Activated naive CD4-positive, alpha-beta T cell (primary cell): ENCODE results near the gene CTDP1.
"Not testable (repeated sequence)": the region's sequence is repeated elsewhere in the genome, so short reads cannot be mapped to it uniquely, and the experiment has no call there.

Source experiments
- DNase-seq, 4 experiments: peaks; one replicate each; lab custom pipeline; 2025; lab: John Stamatoyannopoulos, UW

CTDP1 gene

DNA sequence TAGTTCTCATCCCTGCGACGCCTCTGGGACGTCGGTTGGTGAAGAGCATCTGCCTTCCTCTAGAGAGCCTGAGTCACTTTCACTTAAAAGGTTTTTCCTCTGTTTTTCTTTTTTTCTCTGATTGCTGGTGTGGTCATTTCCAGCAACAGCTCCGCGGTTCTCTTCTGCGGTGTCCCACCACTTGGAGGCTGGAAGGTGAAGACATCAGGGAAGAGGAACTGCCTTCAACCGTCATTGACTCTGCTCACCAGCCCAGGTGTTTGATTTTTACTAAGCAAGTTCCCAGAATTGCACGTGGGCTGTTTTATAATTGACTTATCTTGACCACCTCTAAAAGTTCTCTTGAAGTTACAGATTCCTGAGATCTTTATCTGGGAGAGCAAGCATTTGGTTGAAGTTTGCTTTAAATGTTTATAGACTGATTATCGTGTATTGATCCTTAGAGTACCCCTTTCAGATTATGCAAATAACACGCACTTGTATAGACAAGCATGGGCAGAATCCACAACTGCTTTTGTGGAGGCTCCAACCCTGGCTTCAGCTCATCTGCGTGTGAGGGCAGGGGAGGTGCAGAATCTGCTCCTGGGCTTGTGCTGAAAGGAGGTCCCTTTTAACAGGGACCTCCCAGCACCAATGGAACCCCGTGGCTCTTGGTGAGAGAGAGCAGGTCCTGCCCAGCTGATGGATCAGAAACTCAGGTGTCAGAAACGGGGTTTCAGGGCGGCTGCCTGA lies 3.5 kb downstream of the CTDP1 start:
- no peak for DNase-seq

DNA sequence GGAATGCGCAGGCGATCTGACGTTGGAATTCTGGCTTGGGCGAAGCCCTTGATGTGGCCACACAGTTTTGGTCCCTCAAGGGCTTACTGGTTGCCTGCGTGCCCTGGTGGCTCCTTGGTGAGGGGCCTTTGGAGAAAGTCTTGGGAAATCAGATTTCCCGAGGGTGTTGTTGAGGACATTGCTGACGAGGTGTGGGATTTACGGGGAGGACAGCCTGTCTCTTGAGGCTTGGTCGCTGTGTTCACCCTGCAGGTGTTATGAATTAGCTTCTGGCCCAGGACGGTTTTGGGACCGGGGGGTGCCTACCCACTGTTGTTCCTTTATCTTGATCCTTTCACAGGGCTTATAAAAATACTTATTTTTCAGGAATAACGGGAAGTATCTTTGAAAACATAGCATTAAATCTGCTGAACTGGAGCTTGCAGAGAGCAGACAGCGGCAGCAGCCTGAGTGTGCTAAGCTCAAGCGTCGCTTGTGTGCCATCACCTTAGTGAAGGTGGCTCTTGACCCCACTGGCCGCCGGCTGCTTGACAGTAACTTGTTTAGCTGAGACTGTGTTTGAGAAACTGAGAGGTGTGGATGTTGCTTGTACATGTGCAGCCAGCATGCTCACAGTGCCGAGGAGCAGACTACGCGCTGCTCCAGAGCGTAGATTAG lies 4.2 kb downstream of the CTDP1 start:
- DNase-seq = no peak

DNA sequence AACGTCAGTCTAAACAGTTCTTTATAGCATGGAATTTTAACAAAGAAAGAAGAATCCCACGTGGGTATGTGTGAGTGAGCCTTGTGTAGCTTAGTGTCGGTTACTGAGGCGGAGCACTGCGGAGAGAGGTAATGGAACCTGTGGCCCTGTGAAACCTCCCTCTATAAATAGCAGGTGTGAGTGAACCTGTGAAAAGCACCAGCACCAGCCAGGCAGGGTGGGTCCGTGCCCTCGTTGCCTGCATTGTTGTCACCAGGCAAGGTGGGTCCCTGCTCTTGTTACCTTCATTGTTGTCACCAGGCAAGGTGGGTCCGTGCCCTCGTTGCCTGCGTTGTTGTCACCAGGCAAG lies 4.7 kb downstream of the CTDP1 start:
- DNase-seq = no peak

DNA sequence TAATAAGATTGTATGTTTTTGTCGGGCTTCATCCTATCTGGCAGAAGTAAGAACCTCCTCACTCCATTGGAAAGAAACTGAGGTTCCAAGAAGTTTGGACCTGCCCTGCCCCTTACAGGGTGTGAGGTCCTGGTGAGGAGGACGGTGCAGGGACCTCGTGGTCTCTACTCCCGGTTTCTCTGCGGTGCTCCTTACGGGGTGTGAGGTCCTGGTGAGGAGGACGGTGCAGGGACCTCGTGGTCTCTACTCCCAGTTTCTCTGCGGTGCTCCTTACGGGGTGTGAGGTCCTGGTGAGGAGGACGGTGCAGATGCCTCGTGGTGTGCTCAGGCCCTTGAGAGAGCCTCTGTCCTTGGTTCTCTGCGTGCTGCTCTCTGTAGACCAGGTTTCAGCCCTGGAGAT lies 5.2 kb downstream of the CTDP1 start:
- DNase-seq = no peak

DNA sequence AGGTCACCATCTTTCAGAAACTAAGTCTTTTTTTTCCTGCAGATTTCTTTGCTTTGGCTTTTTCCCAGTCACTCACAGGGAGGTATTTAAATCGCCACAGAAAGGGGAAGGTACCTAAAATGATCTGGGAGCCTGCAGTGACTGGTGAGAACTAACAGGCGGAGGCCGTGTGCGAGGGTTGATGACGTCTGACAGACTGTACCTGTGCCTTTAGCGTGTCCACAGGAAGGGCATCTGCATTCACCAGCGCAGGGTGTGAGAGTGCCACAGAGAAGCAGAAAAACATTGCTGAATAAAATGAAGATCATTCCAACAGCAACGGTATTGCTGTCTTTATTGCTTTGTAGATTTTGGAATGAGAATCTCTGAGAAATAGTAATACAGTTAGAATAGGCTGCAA lies 5.7 kb downstream of the CTDP1 start:
- DNase-seq = no peak

DNA sequence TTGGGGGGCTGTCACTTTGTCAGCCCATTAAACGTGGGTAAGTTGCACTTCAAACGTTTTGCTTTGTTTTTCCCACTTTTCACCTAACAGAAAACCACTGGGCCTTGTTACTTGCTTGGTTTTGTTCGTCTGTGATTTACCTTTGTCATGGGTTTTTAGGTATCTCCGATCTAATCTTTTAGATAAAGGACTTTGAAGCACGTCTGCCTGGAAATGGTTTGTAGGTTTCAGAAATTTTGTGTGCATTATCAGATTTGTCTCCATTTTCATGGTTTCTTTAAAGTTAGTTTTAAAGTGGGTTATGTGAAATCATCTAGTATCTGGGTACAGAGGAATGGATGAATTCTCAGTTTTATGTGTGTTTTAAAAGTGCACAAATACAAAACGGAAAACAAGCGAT lies 6.4 kb downstream of the CTDP1 start:
- no peak for DNase-seq

- DNase-seq = no peak
Observed at GRCh38 chr18:79687806-79688205, 8.2 kb downstream of the CTDP1 start.

GRCh38 chr18:79690071-79690470 lies 10.5 kb downstream of the CTDP1 start:
- DNase-seq = no peak

- no peak for DNase-seq
Observed at GRCh38 chr18:79690586-79691482, 11.2 kb downstream of the CTDP1 start.

DNA sequence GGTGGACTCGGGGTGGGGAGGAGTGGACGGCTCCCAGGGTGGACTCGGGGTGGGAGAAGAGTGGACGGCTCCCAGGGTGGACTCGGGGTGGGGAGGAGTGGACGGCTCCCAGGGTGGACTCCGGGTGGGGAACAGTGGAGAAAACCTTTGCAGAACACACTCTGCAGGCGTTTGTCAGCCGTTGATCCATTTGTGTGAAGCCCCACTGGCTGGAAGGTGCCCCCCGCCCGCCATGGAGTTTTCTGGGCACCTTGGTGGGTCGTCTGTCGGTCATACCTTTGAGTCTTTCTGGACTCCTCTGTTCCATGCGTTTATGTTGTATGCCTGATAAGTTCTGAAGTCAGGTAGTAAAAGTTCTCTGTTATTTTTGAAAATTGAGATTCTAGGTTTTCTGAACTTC lies 12.5 kb downstream of the CTDP1 start:
- no peak for DNase-seq

DNA sequence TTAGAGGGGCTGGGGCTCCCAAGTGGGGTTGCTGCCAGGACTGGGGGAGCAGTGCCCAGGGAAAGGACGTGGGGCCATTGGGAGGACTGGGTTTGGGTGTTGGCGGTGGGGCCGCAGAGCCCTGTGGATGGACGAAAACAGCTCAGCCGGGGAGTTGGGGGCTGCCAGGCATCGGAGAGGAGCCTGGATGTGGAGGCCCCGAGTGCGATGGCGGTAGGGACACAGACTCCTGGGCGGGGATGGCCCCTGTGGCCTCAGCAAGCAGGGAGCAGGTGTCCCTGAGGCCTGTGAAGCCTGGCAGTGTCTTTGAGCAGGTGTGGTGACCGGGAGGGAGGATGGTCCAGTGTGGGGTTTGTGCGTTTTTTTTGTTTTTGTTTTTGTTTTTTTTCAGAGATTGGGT lies 13.3 kb downstream of the CTDP1 start:
- DNase-seq = no peak

DNA sequence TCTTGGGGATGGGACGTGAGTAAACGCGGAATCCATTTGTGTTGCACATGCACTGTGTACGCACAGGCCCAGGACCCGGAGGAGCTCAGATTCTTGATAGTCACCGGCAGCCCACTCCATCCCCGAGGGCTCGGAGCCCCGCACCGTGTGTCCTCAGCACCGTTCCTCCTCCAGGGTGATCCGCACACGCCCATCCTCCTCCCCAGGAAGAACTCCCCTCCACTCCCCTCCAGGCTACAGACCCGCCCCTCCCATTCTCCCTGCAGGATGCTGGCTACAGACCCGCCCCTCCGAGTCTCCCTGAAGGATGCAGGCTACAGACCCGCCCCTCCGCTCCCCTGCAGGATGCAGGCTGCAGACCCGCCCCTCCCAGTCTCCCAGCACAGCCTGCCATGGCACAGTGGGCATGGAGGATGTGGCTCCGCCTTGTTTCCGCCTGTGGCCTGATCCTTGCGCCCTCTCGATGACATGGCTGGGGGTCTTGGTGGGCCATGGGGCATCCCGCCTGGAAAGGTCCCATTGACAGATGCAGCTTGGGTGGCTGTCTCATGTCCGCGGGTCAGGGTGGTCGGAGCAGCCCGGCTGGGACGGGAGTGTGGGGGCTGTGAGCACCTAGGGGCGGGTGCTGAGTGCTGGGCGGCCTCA lies 14.1 kb downstream of the CTDP1 start:
- DNase-seq = no peak

- not testable (repeated sequence) for DNase-seq
Observed at GRCh38 chr18:79694206-79694894, 14.7 kb downstream of the CTDP1 start.

GRCh38 chr18:79694895-79695213 lies 15.3 kb downstream of the CTDP1 start:
- DNase-seq = no peak

DNA sequence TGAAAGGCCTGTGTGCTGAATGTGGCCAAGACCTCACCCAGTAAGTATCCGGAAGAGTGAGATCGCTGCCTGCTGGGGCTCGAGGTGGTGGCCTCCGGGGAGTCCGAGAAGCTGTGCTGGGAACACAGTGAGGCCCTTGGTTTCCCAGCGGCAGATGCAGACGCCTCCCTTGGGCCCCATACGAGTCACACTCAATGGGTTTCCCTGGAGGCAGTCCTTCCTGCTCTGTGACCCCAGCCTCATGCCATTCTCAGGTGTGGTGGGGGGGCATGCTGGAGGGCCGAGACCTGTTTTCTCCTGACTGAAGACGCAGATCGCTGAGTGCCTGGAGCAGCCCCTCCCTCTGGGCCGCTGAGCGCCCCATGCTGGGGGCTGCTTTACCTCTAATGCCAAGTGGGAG lies 15.7 kb downstream of the CTDP1 start:
- no peak for DNase-seq

DNA sequence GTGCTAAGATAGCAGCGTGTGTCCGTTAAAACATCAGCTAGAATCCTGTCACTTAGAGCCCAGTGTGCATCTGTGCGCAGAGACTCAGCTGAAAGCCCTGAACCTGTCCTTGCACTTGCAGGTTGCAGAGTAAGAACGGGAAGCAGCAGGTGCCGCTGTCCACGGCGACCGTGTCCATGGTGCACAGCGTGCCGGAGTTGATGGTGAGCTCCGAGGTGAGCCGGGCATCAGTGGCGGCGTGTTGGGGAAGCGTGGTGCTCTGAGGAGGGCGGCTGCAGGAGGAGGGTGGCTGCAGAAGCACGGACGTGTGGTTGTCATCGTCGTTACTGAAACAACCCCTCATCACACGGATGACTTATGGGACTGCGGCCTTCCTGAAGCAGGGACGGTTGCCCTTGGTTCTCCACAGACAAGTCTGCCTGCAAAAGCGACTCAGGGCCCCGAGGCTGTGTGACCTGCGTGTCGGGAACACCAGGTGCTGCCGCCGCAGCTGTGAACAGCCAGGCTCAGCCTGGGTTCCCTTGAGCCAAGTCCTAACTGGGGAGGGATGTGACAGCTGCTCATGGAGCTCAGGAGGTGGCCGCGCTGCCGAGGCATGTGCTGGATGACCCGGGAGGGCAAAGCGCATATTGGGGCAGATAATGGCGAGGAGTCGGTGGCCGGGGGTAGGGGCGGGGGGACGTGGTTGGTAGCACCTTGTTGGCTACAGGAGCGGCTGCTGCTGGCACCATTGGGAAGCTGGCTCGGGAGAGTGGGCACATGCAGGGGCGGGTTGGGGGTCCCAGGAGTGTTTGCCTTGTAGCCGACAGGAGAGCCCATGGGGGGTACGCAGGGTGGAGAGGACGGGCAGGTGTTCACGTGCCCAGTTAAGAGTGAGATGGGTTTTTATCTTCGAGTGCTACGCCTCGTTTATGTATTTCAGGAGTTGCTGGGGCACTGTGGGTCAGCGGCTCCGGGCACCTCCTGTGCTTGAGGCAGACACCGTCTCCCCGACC lies 16.6 kb downstream of the CTDP1 start:
- no peak for DNase-seq

- no peak for DNase-seq
Observed at GRCh38 chr18:79697178-79697577, 17.6 kb downstream of the CTDP1 start.

DNA sequence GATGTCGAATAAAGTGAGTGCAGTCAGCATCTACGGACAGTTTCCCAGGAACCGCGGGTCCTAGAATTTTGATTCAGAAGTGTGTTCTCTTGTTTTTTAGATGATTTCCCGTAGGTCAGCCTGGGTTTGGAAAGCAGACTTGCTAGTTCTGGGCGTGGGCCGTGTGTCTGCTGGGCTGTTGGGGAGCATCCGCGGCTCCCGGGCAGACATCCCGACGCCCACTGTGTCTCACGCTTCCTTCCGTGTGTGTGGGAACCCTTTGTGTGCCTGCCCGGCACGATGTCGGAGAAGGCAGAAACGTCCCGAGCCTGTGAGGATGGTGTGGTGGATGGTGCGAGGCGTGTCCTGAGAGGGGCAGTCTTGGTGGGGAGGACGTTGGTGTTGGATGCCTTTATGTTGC lies 18.4 kb downstream of the CTDP1 start:
- no peak for DNase-seq

DNA sequence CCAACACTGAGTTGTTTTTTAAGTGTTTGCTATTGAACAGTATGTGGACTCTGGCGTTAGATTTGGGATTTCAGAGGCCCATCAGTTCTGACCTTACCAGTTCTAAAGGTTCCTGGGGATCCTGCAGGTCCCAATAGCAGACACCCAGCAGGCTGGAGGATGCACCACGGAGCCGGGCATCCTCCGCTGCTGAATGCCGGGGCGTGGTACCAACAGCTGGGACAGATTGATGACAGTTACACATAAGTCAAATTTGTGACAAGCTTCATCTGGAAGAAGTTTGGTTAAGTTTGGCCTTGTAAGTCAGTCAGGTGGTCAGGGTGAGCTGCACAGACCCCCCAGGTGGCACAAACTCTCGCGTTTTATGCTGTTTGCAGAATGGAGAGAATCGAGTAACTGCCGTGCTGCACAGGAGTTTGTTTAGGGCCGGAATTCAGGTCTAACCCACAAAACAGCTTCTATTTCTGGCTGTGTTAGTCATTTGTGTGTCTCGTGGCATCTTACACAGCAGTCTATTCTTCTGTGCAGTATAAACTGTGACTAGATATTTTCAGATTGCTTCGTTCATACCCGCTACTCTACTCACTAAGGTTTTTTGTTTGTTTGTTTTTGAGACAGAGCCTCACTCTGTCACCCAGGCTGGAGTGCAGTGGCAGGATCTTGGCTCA lies 19.2 kb downstream of the CTDP1 start:
- no peak for DNase-seq

DNA sequence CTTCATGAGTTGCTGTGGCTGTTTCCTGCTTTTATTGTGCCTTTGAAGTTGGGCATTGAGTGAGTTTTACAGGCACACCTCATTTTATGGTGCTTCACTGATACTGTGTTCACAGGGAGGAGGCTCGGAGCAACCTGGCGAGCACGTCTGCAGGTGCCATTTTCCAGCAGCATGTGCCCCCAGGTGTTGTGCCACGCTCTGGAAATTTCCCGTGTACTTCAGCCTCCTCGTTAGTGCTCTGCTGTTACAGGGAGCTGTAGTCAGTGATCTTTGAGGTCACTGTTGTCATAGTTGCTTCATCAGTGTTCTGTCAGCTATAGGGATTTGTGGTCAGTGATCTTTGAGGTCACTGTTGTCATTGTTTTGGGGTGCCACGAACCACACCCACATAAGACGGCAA lies 20.1 kb downstream of the CTDP1 start:
- no peak for DNase-seq
